Measurements from ENCODE around the gene IDI2. TPM values are rescaled to one million over a fixed set of nuclear protein-coding genes. Genes with fewer than 3 reads are reported as not detected.

Gene IDI2
- polyA plus RNA-seq, 2 of the 4 experiments (the other 2 are of a cell fraction) = not detected

DNA sequence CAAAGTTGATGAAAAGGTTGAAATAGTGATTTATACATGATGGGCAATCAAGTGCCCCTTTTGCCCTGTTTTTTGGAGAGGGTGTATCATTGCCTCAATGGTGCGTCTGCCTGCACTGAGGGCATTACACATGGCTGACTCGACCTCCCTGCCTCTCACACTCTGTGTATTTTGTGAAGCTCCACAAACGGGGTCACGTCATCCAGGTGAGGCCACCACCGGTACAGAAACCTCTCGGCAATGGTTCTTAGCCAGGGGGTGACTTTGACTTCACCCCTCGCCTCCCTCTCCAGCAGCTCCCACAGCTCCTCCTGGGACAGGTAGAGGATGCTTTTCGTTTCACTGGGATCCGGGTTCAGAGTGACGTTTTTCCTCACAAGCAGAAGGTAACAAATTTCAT is 6.3 kb downstream of the IDI2 start:
- Histone ChIP-seq H3K4me3 (no peak overlapping the region), H3K4me1 (no peaks in the 10 kb centered on the region), H3K9me3 (no peaks in the 10 kb centered on the region), H3K27ac (no peak overlapping the region), H3K4me2 (no peak overlapping the region)
- CTCF ChIA-PET = interaction anchor here (1.1 to 2.8 kb wide), 2 partner anchors 11 to 17 kb away, joined by 4 to 6 read pairs; no protein-coding TSS in a partner anchor
- DNase-seq (ENCODE audit: low read depth in 1 of 2, low spot score in 1 of 2) = no peak
- no peak for FAIRE-seq
- TF ChIP-seq, protein P1, sequence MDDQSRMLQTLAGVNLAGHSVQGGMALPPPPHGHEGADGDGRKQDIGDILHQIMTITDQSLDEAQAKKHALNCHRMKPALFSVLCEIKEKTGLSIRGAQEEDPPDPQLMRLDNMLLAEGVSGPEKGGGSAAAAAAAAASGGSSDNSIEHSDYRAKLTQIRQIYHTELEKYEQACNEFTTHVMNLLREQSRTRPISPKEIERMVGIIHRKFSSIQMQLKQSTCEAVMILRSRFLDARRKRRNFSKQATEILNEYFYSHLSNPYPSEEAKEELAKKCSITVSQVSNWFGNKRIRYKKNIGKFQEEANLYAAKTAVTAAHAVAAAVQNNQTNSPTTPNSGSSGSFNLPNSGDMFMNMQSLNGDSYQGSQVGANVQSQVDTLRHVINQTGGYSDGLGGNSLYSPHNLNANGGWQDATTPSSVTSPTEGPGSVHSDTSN (IDR thresholded peaks at IDR 0.05) = no peak
- TF ChIP-seq SMC3 (IDR thresholded peaks at IDR 0.05) (no peak), MAZ (IDR thresholded peaks at IDR 0.05; ENCODE audit: borderline replicate concordance, low read depth, low read length) (no peak), RNF2 (IDR thresholded peaks at IDR 0.05; ENCODE audit: borderline replicate concordance, low read depth) (no peak), POLR2AphosphoS2 (conservative IDR thresholded peaks at IDR 0.05; ENCODE audit: low read length) (peak; percentile 46; the same call in 1 of the 2 replicates), MYC (IDR thresholded peaks at IDR 0.05; ENCODE audit: borderline replicate concordance, low read length) (no peak)
- TF ChIP-seq, protein P2, sequence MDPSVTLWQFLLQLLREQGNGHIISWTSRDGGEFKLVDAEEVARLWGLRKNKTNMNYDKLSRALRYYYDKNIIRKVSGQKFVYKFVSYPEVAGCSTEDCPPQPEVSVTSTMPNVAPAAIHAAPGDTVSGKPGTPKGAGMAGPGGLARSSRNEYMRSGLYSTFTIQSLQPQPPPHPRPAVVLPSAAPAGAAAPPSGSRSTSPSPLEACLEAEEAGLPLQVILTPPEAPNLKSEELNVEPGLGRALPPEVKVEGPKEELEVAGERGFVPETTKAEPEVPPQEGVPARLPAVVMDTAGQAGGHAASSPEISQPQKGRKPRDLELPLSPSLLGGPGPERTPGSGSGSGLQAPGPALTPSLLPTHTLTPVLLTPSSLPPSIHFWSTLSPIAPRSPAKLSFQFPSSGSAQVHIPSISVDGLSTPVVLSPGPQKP (IDR thresholded peaks at IDR 0.05; ENCODE audit: low read depth, low read length) = no peak
- POLR2A ChIA-PET = no interaction called here
- 92% methylated on average over 10 of the region's 10 CpGs for WGBS (ENCODE audit: missing lambda C conversion rate)
- no peak for ATAC-seq

DNA sequence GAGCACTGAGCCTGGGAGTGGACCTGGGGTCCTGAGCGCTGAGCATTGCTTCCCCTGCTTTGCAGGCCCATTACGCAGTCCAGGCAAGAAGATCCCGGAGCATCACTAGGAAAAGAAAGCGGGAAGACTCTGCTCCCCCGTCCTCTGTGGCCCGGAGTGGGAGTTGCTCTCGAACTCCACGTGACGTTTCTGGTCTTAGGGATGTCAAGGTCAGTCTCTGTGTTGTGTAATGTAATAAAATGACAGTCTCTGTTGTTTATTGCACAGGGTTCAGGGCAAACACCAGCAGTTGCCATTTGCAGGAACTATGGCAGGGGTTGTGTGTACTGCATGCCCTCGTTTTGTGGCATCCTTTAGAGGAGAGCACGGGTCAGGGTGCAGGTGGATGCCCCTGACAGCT is 10.0 kb downstream of the IDI2 start:
- Histone ChIP-seq H3K27ac (no peak overlapping the region), H3K4me3 (no peak overlapping the region), H3K9me3 (no peaks in the 10 kb centered on the region), H3K4me2 (no peak overlapping the region), H3K4me1 (no peaks in the 10 kb centered on the region)
- 95% methylated on average over 10 of the region's 11 CpGs for WGBS (ENCODE audit: missing lambda C conversion rate)
- no peak for TF ChIP-seq FOXS1 (CRISPR knock-in tag; IDR thresholded peaks at IDR 0.05)
- TF ChIP-seq, protein P3, sequence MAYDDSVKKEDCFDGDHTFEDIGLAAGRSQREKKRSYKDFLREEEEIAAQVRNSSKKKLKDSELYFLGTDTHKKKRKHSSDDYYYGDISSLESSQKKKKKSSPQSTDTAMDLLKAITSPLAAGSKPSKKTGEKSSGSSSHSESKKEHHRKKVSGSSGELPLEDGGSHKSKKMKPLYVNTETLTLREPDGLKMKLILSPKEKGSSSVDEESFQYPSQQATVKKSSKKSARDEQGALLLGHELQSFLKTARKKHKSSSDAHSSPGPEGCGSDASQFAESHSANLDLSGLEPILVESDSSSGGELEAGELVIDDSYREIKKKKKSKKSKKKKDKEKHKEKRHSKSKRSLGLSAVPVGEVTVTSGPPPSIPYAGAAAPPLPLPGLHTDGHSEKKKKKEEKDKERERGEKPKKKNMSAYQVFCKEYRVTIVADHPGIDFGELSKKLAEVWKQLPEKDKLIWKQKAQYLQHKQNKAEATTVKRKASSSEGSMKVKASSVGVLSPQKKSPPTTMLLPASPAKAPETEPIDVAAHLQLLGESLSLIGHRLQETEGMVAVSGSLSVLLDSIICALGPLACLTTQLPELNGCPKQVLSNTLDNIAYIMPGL (CRISPR knock-in tag; IDR thresholded peaks at IDR 0.05; ENCODE audit: borderline replicate concordance) = no peak
- no peak for TF ChIP-seq HDAC2 (IDR thresholded peaks at IDR 0.05)
- TF ChIP-seq GATA3 (IDR thresholded peaks at IDR 0.05; ENCODE audit: borderline replicate concordance) = no peak
- no peak for TF ChIP-seq JUNB (IDR thresholded peaks at IDR 0.05)
- TF ChIP-seq TFCP2L1 (CRISPR knock-in tag; IDR thresholded peaks at IDR 0.05) = no peak
- no peak for TF ChIP-seq HOXB13 (CRISPR knock-in tag; IDR thresholded peaks at IDR 0.05; ENCODE audit: low read depth)
- TF ChIP-seq, protein P4, sequence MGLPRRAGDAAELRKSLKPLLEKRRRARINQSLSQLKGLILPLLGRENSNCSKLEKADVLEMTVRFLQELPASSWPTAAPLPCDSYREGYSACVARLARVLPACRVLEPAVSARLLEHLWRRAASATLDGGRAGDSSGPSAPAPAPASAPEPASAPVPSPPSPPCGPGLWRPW (IDR thresholded peaks at IDR 0.05) = no peak
- no peak for TF ChIP-seq FOSB (CRISPR knock-in tag; IDR thresholded peaks at IDR 0.05)
- TF ChIP-seq EP300 (IDR thresholded peaks at IDR 0.05) = no peak
- TF ChIP-seq NFE2L2 (conservative IDR thresholded peaks at IDR 0.05; ENCODE audit: low read length) = no peak
- no peak for TF ChIP-seq HEYL (CRISPR knock-in tag; IDR thresholded peaks at IDR 0.05)
- TF ChIP-seq, protein P1 (IDR thresholded peaks at IDR 0.05) = no peak
- TF ChIP-seq EHMT2 (IDR thresholded peaks at IDR 0.05; ENCODE audit: low read depth) = no peak
- TF ChIP-seq, protein P5, sequence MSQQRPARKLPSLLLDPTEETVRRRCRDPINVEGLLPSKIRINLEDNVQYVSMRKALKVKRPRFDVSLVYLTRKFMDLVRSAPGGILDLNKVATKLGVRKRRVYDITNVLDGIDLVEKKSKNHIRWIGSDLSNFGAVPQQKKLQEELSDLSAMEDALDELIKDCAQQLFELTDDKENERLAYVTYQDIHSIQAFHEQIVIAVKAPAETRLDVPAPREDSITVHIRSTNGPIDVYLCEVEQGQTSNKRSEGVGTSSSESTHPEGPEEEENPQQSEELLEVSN (IDR thresholded peaks at IDR 0.05; ENCODE audit: borderline replicate concordance, low read depth) = no peak
- TF ChIP-seq HOXA7 (CRISPR knock-in tag; IDR thresholded peaks at IDR 0.05) = no peak
- TF ChIP-seq RNF2 (IDR thresholded peaks at IDR 0.05; ENCODE audit: borderline replicate concordance, low read depth) = no peak
- no peak for TF ChIP-seq CHD2 (IDR thresholded peaks at IDR 0.05; ENCODE audit: low read length, partially characterized antibody)
- DNase-seq (ENCODE audit: low read depth in 1 of 2, low spot score in 1 of 2) = no peak
- CTCF ChIA-PET = no interaction called here
- ATAC-seq = no peak
- POLR2A ChIA-PET = no interaction called here
- FAIRE-seq = no peak

Measured in A549 (cell line).